HG03520 (cell line): Measurements from ENCODE around the gene OLFML3.

ENCODE experiments used
- ATAC-seq: cut with Tn5 transposase; IDR thresholded peaks from one replicate; pipeline ENCODE4 v1.9.1; 2021; ENCODE audit warnings: mild to moderate bottlenecking, moderate library complexity; ENCODE audit not compliant: unreplicated experiment

The OLFML3 gene

GRCh38 chr1:113978863-113979702, at the start of gene OLFML3:
TSS of gene OLFML3 (plus strand) at chr1:113979474. CDS start at chr1:113979517, 43 bp downstream.
- ATAC-seq = no peak

- ATAC-seq = peak; percentile 26
These were observed 49.4 kb upstream of the OLFML3 start for GRCh38 chr1:113929750-113930498.

- ATAC-seq = peak; percentile 39
These were observed 48.6 kb upstream of the OLFML3 start for GRCh38 chr1:113930499-113931161.

GRCh38 chr1:113931451-113931851, 47.8 kb upstream of the OLFML3 start:
- ATAC-seq = no peak

- no peak for ATAC-seq
These were observed 45.3 kb upstream of the OLFML3 start for GRCh38 chr1:113934006-113934405.

GRCh38 chr1:113934511-113935055, 44.7 kb upstream of the OLFML3 start:
- no peak for ATAC-seq

- ATAC-seq = no peak
These were observed 44.1 kb upstream of the OLFML3 start for GRCh38 chr1:113935176-113935575.

GRCh38 chr1:113935970-113936369, 43.3 kb upstream of the OLFML3 start:
- ATAC-seq = no peak

GRCh38 chr1:113937146-113937545, 42.1 kb upstream of the OLFML3 start:
- no peak for ATAC-seq

GRCh38 chr1:113938192-113938591, 41.1 kb upstream of the OLFML3 start:
- ATAC-seq = no peak

- no peak for ATAC-seq
These were observed 38.7 kb upstream of the OLFML3 start for GRCh38 chr1:113940365-113941244.

- no peak for ATAC-seq
These were observed 38.1 kb upstream of the OLFML3 start for GRCh38 chr1:113941245-113941559.

- ATAC-seq = no peak
These were observed 36.7 kb upstream of the OLFML3 start for GRCh38 chr1:113942527-113942926.

- ATAC-seq = no peak
These were observed 36.1 kb upstream of the OLFML3 start for GRCh38 chr1:113943028-113943811.

GRCh38 chr1:113945329-113945728, 33.9 kb upstream of the OLFML3 start:
- ATAC-seq = no peak

GRCh38 chr1:113946112-113946511, 33.2 kb upstream of the OLFML3 start:
- no peak for ATAC-seq

GRCh38 chr1:113946678-113947387, 32.4 kb upstream of the OLFML3 start:
- ATAC-seq = no peak

GRCh38 chr1:113947388-113948107, 31.7 kb upstream of the OLFML3 start:
- no peak for ATAC-seq
